NCI-H1092 treated with DMSO at 0.1 percent for 48 hours (cell line): ENCODE measurements around the gene ARHGAP15.

Experiments
- DNase-seq: peaks from one replicate; lab custom pipeline; 2025; lab: John Stamatoyannopoulos, UW

ARHGAP15 gene

GRCh38 chr2:143262389-143262788, 133.2 kb downstream of the ARHGAP15 start:
- no peak for DNase-seq

- no peak for DNase-seq
Measured at GRCh38 chr2:143263066-143263625, 133.9 kb downstream of the ARHGAP15 start.

- no peak for DNase-seq
Measured at GRCh38 chr2:143264851-143265250, 135.6 kb downstream of the ARHGAP15 start.

- no peak for DNase-seq
Measured at GRCh38 chr2:143279672-143280071, 150.5 kb downstream of the ARHGAP15 start.

- DNase-seq: no peak
Measured at GRCh38 chr2:143280097-143280757, 151.0 kb downstream of the ARHGAP15 start.

- DNase-seq: no peak
Measured at GRCh38 chr2:143282684-143283083, 153.5 kb downstream of the ARHGAP15 start.

- no peak for DNase-seq
Measured at GRCh38 chr2:143284087-143284675, 155.0 kb downstream of the ARHGAP15 start.

GRCh38 chr2:143289025-143289424, 159.8 kb downstream of the ARHGAP15 start:
- no peak for DNase-seq

- no peak for DNase-seq
Measured at GRCh38 chr2:143290221-143290620, 161.0 kb downstream of the ARHGAP15 start.

- no peak for DNase-seq
Measured at GRCh38 chr2:143294068-143294467, 164.8 kb downstream of the ARHGAP15 start.

- no peak for DNase-seq
Measured at GRCh38 chr2:143296089-143296488, 166.9 kb downstream of the ARHGAP15 start.

- DNase-seq: no peak
Measured at GRCh38 chr2:143297182-143297581, 168.0 kb downstream of the ARHGAP15 start.

GRCh38 chr2:143300536-143300935, 171.3 kb downstream of the ARHGAP15 start:
- no peak for DNase-seq

GRCh38 chr2:143311426-143311825, 182.2 kb downstream of the ARHGAP15 start:
- DNase-seq: no peak

GRCh38 chr2:143312441-143312840, 183.2 kb downstream of the ARHGAP15 start:
- DNase-seq: no peak

GRCh38 chr2:143313861-143314260, 184.6 kb downstream of the ARHGAP15 start:
- DNase-seq: no peak

GRCh38 chr2:143321994-143322393, 192.8 kb downstream of the ARHGAP15 start:
- DNase-seq: no peak

- DNase-seq: no peak
Measured at GRCh38 chr2:143329288-143329687, 200.1 kb downstream of the ARHGAP15 start.

- no peak for DNase-seq
Measured at GRCh38 chr2:143333168-143333791, 204.1 kb downstream of the ARHGAP15 start.

GRCh38 chr2:143333847-143334246, 204.6 kb downstream of the ARHGAP15 start:
- no peak for DNase-seq

GRCh38 chr2:143334837-143335236, 205.6 kb downstream of the ARHGAP15 start:
- DNase-seq: no peak

- DNase-seq: no peak
Measured at GRCh38 chr2:143336719-143337210, 207.5 kb downstream of the ARHGAP15 start.

- no peak for DNase-seq
Measured at GRCh38 chr2:143341478-143341877, 212.3 kb downstream of the ARHGAP15 start.
